NOMO-1 treated with DMSO at 0.1 percent for 48 hours (cell line): ENCODE results near the gene METRNL.
"Not testable (repeated sequence)": the region's sequence is repeated elsewhere in the genome, so short reads cannot be mapped to it uniquely, and the experiment has no call there.

Experiments used
- DNase-seq: peaks from one replicate; lab custom pipeline; 2025; ENCODE audit not compliant: unreplicated experiment; lab: John Stamatoyannopoulos, UW

METRNL gene

GRCh38 chr17:83134456-83134855, 55.0 kb downstream of the METRNL start:
- not testable (repeated sequence) for DNase-seq

GRCh38 chr17:83135692-83136091, 56.3 kb downstream of the METRNL start:
- no peak for DNase-seq

GRCh38 chr17:83136156-83136555, 56.7 kb downstream of the METRNL start:
- no peak for DNase-seq

- no peak for DNase-seq
Measured at GRCh38 chr17:83136931-83137330, 57.5 kb downstream of the METRNL start.

GRCh38 chr17:83137523-83137922, 58.1 kb downstream of the METRNL start:
- no peak for DNase-seq

- DNase-seq: no peak
Measured at GRCh38 chr17:83138820-83139219, 59.4 kb downstream of the METRNL start.

- DNase-seq: not testable (repeated sequence)
Measured at GRCh38 chr17:83139541-83140248, 60.3 kb downstream of the METRNL start.

GRCh38 chr17:83140249-83140566, 60.8 kb downstream of the METRNL start:
- DNase-seq: not testable (repeated sequence)

GRCh38 chr17:83142619-83143018, 63.2 kb downstream of the METRNL start:
- DNase-seq: no peak

GRCh38 chr17:83143817-83144231, 64.4 kb downstream of the METRNL start:
- no peak for DNase-seq
